Measurements from ENCODE around the gene NFE2. TPM values are rescaled to one million over a fixed set of nuclear protein-coding genes. Genes with fewer than 3 reads are reported as not detected.
"Not testable (repeated sequence)": the region's sequence is repeated elsewhere in the genome, so short reads cannot be mapped to it uniquely, and the experiment has no call there.

Gene NFE2
- total RNA-seq, 1 donor from 2014 or later, result not detected

- Mint-ChIP-seq H3K4me3 (peak within 1 kb of the TSS; percentile 97), H3K27ac (peak within 1 kb of the TSS; percentile 97), H3K4me1 (peaks cover 31% of the 10 kb centered on the region), H3K27me3 (no peaks in the 10 kb centered on the region), H3K9me3 (no peaks in the 10 kb centered on the region), H3K36me3 (ENCODE audit: low read depth) (peaks cover 17% of the 10 kb centered on the region)
- intact Hi-C loops (cut with micrococcal nuclease), result loop anchor here (1.0 to 2.0 kb wide), 9 partner anchors 11 to 111 kb away; partner anchors contain the start of genes CBX5 and HNRNPA1
- DNase-seq (peak; percentile 77), ATAC-seq (ENCODE audit: low read depth) (peak; percentile 95)
- no peak for TF ChIP-seq CTCF (IDR thresholded peaks at IDR 0.05)
- ChIA-PET POLR2A (interaction anchor here (0.6 to 3.4 kb wide), 21 partner anchors 11 to 1657 kb away, joined by 3 to 50 read pairs (median 6); partner anchors contain the start of genes CBX5 and HNRNPA1), CTCF (interaction anchor here (0.6 to 2.4 kb wide), 23 partner anchors 10 to 115 kb away, joined by 3 to 24 read pairs (median 4); partner anchors contain the start of genes CBX5 and HNRNPA1)
Observed at GRCh38 chr12:54324617-54325441, 24.0 kb upstream of the NFE2 start, which contains the start of gene COPZ1. Gene COPZ1, plus strand, starts transcription at chr12:54325131. Its CDS starts 33 bp downstream, at chr12:54325164.

GRCh38 chr12:54321363-54321762, 20.5 kb upstream of the NFE2 start:
- no peaks in the 10 kb centered on the region for H3K9me3 Mint-ChIP-seq
- no peak overlapping the region for H3K4me3 Mint-ChIP-seq
- intact Hi-C loops (cut with micrococcal nuclease), result no loop called here
- ATAC-seq (ENCODE audit: low read depth), result no peak
- H3K36me3 Mint-ChIP-seq (ENCODE audit: low read depth), result peaks cover 7% of the 10 kb centered on the region
- ChIA-PET CTCF (interaction anchor here (0.9 to 1.0 kb wide), 2 partner anchors 27 to 40 kb away, joined by 3 to 4 read pairs; no protein-coding TSS in a partner anchor), POLR2A (interaction anchor here (0.6 to 1.9 kb wide), 3 partner anchors 41 to 53 kb away, joined by 3 to 7 read pairs (median 4); partner anchors contain the start of genes CBX5 and HNRNPA1)
- no peak overlapping the region for H3K27ac Mint-ChIP-seq
- no peak for DNase-seq
- peaks cover 17% of the 10 kb centered on the region for H3K4me1 Mint-ChIP-seq
- H3K27me3 Mint-ChIP-seq, result no peaks in the 10 kb centered on the region
- TF ChIP-seq CTCF (IDR thresholded peaks at IDR 0.05), result no peak

GRCh38 chr12:54312309-54312708, 11.5 kb upstream of the NFE2 start:
- intact Hi-C loops (cut with micrococcal nuclease); H3K36me3 Mint-ChIP-seq (ENCODE audit: low read depth); H3K27me3 Mint-ChIP-seq; H3K4me3 Mint-ChIP-seq; ATAC-seq (ENCODE audit: low read depth); CTCF ChIA-PET; H3K9me3 Mint-ChIP-seq; H3K4me1 Mint-ChIP-seq; DNase-seq; H3K27ac Mint-ChIP-seq: not testable (repeated sequence)
- POLR2A ChIA-PET, result interaction anchor here (0.7 to 1.4 kb wide), 2 partner anchors 12 to 24 kb away, joined by 3 to 5 read pairs; partner anchors contain the start of gene COPZ1

GRCh38 chr12:54311051-54311450, 10.2 kb upstream of the NFE2 start:
- ChIA-PET CTCF (no interaction called here), POLR2A (interaction anchor here (0.6 to 0.7 kb wide), 2 partner anchors 8 to 28 kb away, joined by 4 to 10 read pairs; no protein-coding TSS in a partner anchor)
- no peak for TF ChIP-seq CTCF (IDR thresholded peaks at IDR 0.05)
- no peak overlapping the region for H3K27ac Mint-ChIP-seq
- DNase-seq (no peak), ATAC-seq (ENCODE audit: low read depth) (no peak)
- no peaks in the 10 kb centered on the region for H3K9me3 Mint-ChIP-seq
- no peaks in the 10 kb centered on the region for H3K36me3 Mint-ChIP-seq (ENCODE audit: low read depth)
- H3K27me3 Mint-ChIP-seq, result peaks cover 3% of the 10 kb centered on the region
- intact Hi-C loops (cut with micrococcal nuclease), result no loop called here
- no peak overlapping the region for H3K4me3 Mint-ChIP-seq
- H3K4me1 Mint-ChIP-seq, result no peaks in the 10 kb centered on the region

GRCh38 chr12:54306925-54307741, 6.3 kb upstream of the NFE2 start:
- no peak overlapping the region for H3K4me3 Mint-ChIP-seq
- no peak for DNase-seq
- intact Hi-C loops (cut with micrococcal nuclease), result no loop called here

More at GRCh38 chr12:54306925-54307741, 6.3 kb upstream of the NFE2 start:
- no peak for ATAC-seq (ENCODE audit: low read depth)
- no peaks in the 10 kb centered on the region for H3K36me3 Mint-ChIP-seq (ENCODE audit: low read depth)
- H3K4me1 Mint-ChIP-seq, result peaks cover 19% of the 10 kb centered on the region
- no peaks in the 10 kb centered on the region for H3K9me3 Mint-ChIP-seq
- TF ChIP-seq CTCF (IDR thresholded peaks at IDR 0.05), result no peak
- H3K27ac Mint-ChIP-seq, result no peak overlapping the region
- H3K27me3 Mint-ChIP-seq, result peaks cover 15% of the 10 kb centered on the region
- CTCF ChIA-PET, result interaction anchor here (0.9 to 1.9 kb wide), 5 partner anchors 9 to 92 kb away, joined by 3 to 7 read pairs (median 3); no protein-coding TSS in a partner anchor
- POLR2A ChIA-PET, result interaction anchor here (1.1 kb wide), 2 partner anchors 18 to 28 kb away, joined by 4 read pairs; partner anchors contain the start of gene CBX5
